GM20000 (cell line): ENCODE results near the gene STKLD1.

Experiments used
- DNase-seq: peaks from one replicate; pipeline ENCODE4 v3.0.0; 2012; ENCODE audit warnings: low spot score
- CTCF ChIP-seq: IDR thresholded peaks from 2 replicates; pipeline ENCODE4 v1.5.1; 2012; ENCODE audit warnings: mild to moderate bottlenecking, control low read depth; ENCODE audit errors: extremely low read depth, missing control alignments

STKLD1 gene

GRCh38 chr9:133439337-133439736 is 63.2 kb downstream of the STKLD1 start:
- no peak for DNase-seq

GRCh38 chr9:133440874-133441273 is 64.7 kb downstream of the STKLD1 start:
- no peak for TF ChIP-seq CTCF
- DNase-seq = peak; percentile 93

More at GRCh38 chr9:133439337-133439736, 63.2 kb downstream of the STKLD1 start:
- no peak for TF ChIP-seq CTCF

GRCh38 chr9:133441571-133441970 is 65.4 kb downstream of the STKLD1 start:
- no peak for TF ChIP-seq CTCF

GRCh38 chr9:133443248-133443647 is 67.1 kb downstream of the STKLD1 start:
- DNase-seq = no peak
- no peak for TF ChIP-seq CTCF

More at GRCh38 chr9:133441571-133441970, 65.4 kb downstream of the STKLD1 start:
- no peak for DNase-seq

- TF ChIP-seq CTCF = no peak
These were observed 67.8 kb downstream of the STKLD1 start for GRCh38 chr9:133443982-133444381.

GRCh38 chr9:133445293-133445969 is 69.3 kb downstream of the STKLD1 start:
- DNase-seq = no peak
- TF ChIP-seq CTCF = no peak

More at GRCh38 chr9:133443982-133444381, 67.8 kb downstream of the STKLD1 start:
- DNase-seq = no peak

- DNase-seq = no peak
- no peak for TF ChIP-seq CTCF
These were observed 72.4 kb downstream of the STKLD1 start for GRCh38 chr9:133448487-133448972.
